Astrocyte (in vitro differentiated cells and primary cell): Measurements from ENCODE around the gene CELF2. TPM values are rescaled to one million over a fixed set of nuclear protein-coding genes. Genes with fewer than 3 reads are reported as not detected.

Experiments
- DNase-seq: peaks from one replicate; pipeline ENCODE4 v3.0.0-alpha.2; 2010; ENCODE audit warnings: low read depth
- FAIRE-seq: peaks from 2 replicates; lab custom pipeline; 2011; peaks lifted over from hg19 to GRCh38; lab: Jason Lieb, UNC
- H2AFZ ChIP-seq: 2 replicates; pipeline ENCODE4 v1.6.0; 2012; ENCODE audit warnings: low read depth, low read length, inconsistent platforms
- H3K27ac ChIP-seq: 2 replicates; pipeline ENCODE4 v1.5.1; 2011; ENCODE audit warnings: low read depth, low read length, inconsistent platforms
- H3K27me3 ChIP-seq: 2 replicates; pipeline ENCODE4 v1.6.0; 2011; ENCODE audit warnings: low read length, inconsistent platforms; ENCODE audit not compliant: insufficient read depth
- H3K36me3 ChIP-seq: 2 replicates; pipeline ENCODE4 v1.5.1; 2011; ENCODE audit warnings: low read length, inconsistent platforms; ENCODE audit not compliant: insufficient read depth
- H3K4me1 ChIP-seq: 2 replicates; pipeline ENCODE4 v1.5.1; 2011; ENCODE audit warnings: low read length, inconsistent platforms; ENCODE audit not compliant: insufficient read depth
- H3K4me2 ChIP-seq: 2 replicates; pipeline ENCODE4 v1.6.0; 2012; ENCODE audit warnings: low read length, inconsistent platforms
- H3K4me3 ChIP-seq: 2 replicates; pipeline ENCODE4 v1.5.1; 2011; ENCODE audit warnings: low read depth, mild to moderate bottlenecking, low read length, inconsistent platforms; ENCODE audit not compliant: insufficient read depth
- H3K79me2 ChIP-seq: 2 replicates; pipeline ENCODE4 v1.6.0; 2012; ENCODE audit warnings: mild to moderate bottlenecking, low read length, inconsistent platforms; ENCODE audit not compliant: insufficient read depth
- H3K9ac ChIP-seq: 2 replicates; pipeline ENCODE4 v1.6.0; 2012; ENCODE audit warnings: mild to moderate bottlenecking, low read length, inconsistent platforms
- H3K9me3 ChIP-seq: 2 replicates; pipeline ENCODE4 v1.5.1; 2012; ENCODE audit warnings: low read depth, mild to moderate bottlenecking, low read length, inconsistent platforms; ENCODE audit not compliant: insufficient read depth
- H4K20me1 ChIP-seq: 2 replicates; pipeline ENCODE4 v1.6.0; 2012; ENCODE audit warnings: low read length, inconsistent platforms; ENCODE audit not compliant: insufficient read depth
- H3K27ac Mint-ChIP-seq: one replicate; pipeline ENCODE4 v1.8.0; 2021; ENCODE audit warnings: mild to moderate bottlenecking, mixed read lengths; ENCODE audit not compliant: unreplicated experiment
- H3K27me3 Mint-ChIP-seq: one replicate; pipeline ENCODE4 v1.8.0; 2021; ENCODE audit warnings: low read depth, mixed read lengths; ENCODE audit not compliant: unreplicated experiment
- H3K36me3 Mint-ChIP-seq: one replicate; pipeline ENCODE4 v1.8.0; 2021; ENCODE audit warnings: low read depth, mixed read lengths; ENCODE audit not compliant: unreplicated experiment
- H3K4me1 Mint-ChIP-seq: one replicate; pipeline ENCODE4 v1.8.0; 2021; ENCODE audit warnings: low read depth, mixed read lengths; ENCODE audit not compliant: unreplicated experiment
- H3K4me3 Mint-ChIP-seq: one replicate; pipeline ENCODE4 v1.8.0; 2021; ENCODE audit warnings: mild to moderate bottlenecking, moderate library complexity, mixed read lengths; ENCODE audit not compliant: unreplicated experiment
- H3K9me3 Mint-ChIP-seq: one replicate; pipeline ENCODE4 v1.8.0; 2021; ENCODE audit warnings: mild to moderate bottlenecking, mixed read lengths; ENCODE audit not compliant: unreplicated experiment
- EZH2 ChIP-seq: IDR thresholded peaks from 2 replicates; pipeline ENCODE4 v1.6.1; 2012; ENCODE audit warnings: mild to moderate bottlenecking, low read length, inconsistent platforms; ENCODE audit not compliant: insufficient read depth
- total RNA-seq: library from RNA; stranded (reverse); gene quantifications from 2 replicates; pipeline ENCODE4 v1.2.1, GENCODE V29; 2021
- TF ChIP-seq, protein P1 (sequence below): IDR thresholded peaks from 2 replicates; pipeline ENCODE4 v1.5.1; 2011; ENCODE audit warnings: low read depth, mild to moderate bottlenecking, inconsistent platforms, low read length, moderate library complexity; ENCODE audit not compliant: insufficient read depth

CELF2 gene
- total RNA-seq, 1 donor from 2014 or later: 76.1 TPM

DNA sequence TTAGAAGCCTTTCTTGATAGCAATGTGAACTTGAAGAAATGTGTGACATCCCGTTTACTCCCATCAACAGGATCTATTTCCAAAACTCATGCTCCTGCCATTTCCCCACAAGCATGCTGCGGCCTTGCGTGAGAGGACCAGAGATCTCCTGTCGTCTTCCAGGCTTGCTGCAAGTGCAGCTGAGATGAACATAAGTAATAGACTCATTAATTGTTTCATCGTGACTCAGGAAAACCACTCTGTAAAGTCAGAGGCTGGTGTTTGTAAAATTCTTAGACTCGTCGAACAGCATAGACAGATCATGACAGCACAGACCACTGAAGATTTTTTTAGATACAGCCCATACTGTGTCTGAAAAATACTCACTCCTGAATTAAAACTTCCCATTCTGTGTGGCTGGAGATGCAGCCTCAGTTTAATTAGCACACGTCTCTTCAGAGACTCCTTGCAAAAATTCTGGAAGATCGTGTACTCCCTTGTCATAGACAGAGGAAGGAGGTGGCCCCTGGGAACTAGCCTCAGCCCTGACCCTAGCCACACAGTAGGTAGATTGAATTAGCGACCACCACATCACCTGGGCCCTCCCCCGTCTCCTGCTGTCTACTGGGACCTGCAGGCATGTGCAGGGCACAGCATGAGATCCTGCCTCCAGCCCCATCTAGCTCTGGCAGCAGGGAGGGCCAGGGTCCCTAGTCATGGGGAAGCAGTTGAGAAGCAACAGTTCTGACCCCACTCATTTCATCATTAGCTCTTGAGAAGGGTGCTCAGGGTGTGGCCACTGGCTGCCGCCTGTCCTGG, 226.0 kb downstream of the CELF2 start:
- H3K4me1 ChIP-seq: peaks cover 7% of the 10 kb centered on the region
- no peaks in the 10 kb centered on the region for H4K20me1 ChIP-seq
- no peaks in the 10 kb centered on the region for H3K79me2 ChIP-seq
- H3K36me3 ChIP-seq: no peaks in the 10 kb centered on the region
- Mint-ChIP-seq H3K9me3 (no peaks in the 10 kb centered on the region), H3K36me3 (peaks cover 2% of the 10 kb centered on the region), H3K27ac (no peak overlapping the region), H3K4me1 (peaks cover 12% of the 10 kb centered on the region), H3K27me3 (no peaks in the 10 kb centered on the region), H3K4me3 (no peak overlapping the region)
- H3K9ac ChIP-seq: no peak overlapping the region
- H3K4me2 ChIP-seq: no peak overlapping the region
- no peaks in the 10 kb centered on the region for H3K27me3 ChIP-seq
- H2AFZ ChIP-seq: no peak overlapping the region
- peak overlapping the region; percentile 25 for H3K27ac ChIP-seq
- no peak overlapping the region for H3K4me3 ChIP-seq
- H3K9me3 ChIP-seq: no peaks in the 10 kb centered on the region
- FAIRE-seq: no peak
- no peak for TF ChIP-seq EZH2
- TF ChIP-seq, protein P1, sequence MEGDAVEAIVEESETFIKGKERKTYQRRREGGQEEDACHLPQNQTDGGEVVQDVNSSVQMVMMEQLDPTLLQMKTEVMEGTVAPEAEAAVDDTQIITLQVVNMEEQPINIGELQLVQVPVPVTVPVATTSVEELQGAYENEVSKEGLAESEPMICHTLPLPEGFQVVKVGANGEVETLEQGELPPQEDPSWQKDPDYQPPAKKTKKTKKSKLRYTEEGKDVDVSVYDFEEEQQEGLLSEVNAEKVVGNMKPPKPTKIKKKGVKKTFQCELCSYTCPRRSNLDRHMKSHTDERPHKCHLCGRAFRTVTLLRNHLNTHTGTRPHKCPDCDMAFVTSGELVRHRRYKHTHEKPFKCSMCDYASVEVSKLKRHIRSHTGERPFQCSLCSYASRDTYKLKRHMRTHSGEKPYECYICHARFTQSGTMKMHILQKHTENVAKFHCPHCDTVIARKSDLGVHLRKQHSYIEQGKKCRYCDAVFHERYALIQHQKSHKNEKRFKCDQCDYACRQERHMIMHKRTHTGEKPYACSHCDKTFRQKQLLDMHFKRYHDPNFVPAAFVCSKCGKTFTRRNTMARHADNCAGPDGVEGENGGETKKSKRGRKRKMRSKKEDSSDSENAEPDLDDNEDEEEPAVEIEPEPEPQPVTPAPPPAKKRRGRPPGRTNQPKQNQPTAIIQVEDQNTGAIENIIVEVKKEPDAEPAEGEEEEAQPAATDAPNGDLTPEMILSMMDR: no peak
- peak; percentile 71 for DNase-seq

DNA sequence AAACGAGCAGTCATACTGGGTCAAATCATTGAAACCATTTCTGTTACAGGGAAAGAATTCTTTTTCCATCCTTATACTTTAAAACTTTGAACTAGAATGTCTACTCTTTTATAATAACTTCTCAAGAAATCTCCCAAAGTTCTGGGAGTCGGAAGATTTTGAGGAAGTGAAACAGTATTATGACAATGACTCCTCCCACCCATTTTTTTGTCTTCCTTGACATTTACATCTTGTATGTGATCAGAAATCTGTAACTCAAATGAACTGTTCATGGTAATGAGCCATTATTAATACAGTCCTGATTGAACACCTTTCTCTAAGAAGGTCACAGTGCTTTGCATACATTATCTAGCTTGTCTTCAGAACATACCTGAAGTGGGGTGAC, 227.4 kb downstream of the CELF2 start:
- DNase-seq (no peak), FAIRE-seq (no peak)
- no peaks in the 10 kb centered on the region for H3K79me2 ChIP-seq
- no peak overlapping the region for H3K4me3 ChIP-seq
- H3K9me3 ChIP-seq: no peaks in the 10 kb centered on the region
- no peak overlapping the region for H3K4me2 ChIP-seq
- no peak overlapping the region for H3K27ac Mint-ChIP-seq
- no peak overlapping the region for H3K27ac ChIP-seq
- TF ChIP-seq, protein P1: no peak
- TF ChIP-seq EZH2: no peak
- H3K27me3 Mint-ChIP-seq: no peaks in the 10 kb centered on the region
- no peaks in the 10 kb centered on the region for H3K9me3 Mint-ChIP-seq
- no peak overlapping the region for H3K4me3 Mint-ChIP-seq
- peaks cover 18% of the 10 kb centered on the region for H3K4me1 Mint-ChIP-seq
- no peak overlapping the region for H2AFZ ChIP-seq
- H3K36me3 Mint-ChIP-seq: peaks cover 2% of the 10 kb centered on the region
- no peaks in the 10 kb centered on the region for H4K20me1 ChIP-seq
- H3K9ac ChIP-seq: no peak overlapping the region
- H3K4me1 ChIP-seq: peaks cover 7% of the 10 kb centered on the region
- H3K36me3 ChIP-seq: no peaks in the 10 kb centered on the region
- no peaks in the 10 kb centered on the region for H3K27me3 ChIP-seq

DNA sequence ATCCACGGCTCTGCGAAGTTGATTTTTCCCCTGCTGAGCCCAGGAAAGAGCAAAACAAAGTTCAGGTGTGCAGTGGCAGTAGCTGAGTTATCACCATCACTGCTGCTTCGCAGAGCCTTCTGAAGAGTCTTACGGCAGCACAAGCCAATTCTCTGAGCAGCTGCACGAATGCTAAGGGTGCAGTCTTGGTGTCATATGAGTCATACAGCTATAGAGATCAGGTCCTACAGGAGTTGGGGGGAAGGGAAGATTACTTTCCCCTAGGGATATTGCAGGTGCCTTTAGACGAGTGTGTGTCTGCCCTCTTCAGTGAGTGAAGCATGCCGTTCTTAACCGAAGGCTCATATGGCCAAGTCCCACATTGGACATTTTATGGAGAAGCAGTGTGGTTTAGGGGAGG, 227.8 kb downstream of the CELF2 start:
- H3K36me3 Mint-ChIP-seq: peaks cover 2% of the 10 kb centered on the region

More for the DNA sequence above, 227.8 kb downstream of the CELF2 start:
- peaks cover 18% of the 10 kb centered on the region for H3K4me1 Mint-ChIP-seq
- FAIRE-seq: no peak
- no peaks in the 10 kb centered on the region for H3K79me2 ChIP-seq
- no peak overlapping the region for H3K4me3 Mint-ChIP-seq
- no peak overlapping the region for H3K27ac ChIP-seq
- H4K20me1 ChIP-seq: no peaks in the 10 kb centered on the region
- H3K36me3 ChIP-seq: no peaks in the 10 kb centered on the region
- no peak overlapping the region for H3K27ac Mint-ChIP-seq
- no peaks in the 10 kb centered on the region for H3K27me3 Mint-ChIP-seq
- no peak overlapping the region for H3K9ac ChIP-seq
- H3K27me3 ChIP-seq: no peaks in the 10 kb centered on the region
- peak; percentile 5 for DNase-seq
- no peaks in the 10 kb centered on the region for H3K9me3 ChIP-seq
- TF ChIP-seq, protein P1: no peak
- no peak for TF ChIP-seq EZH2
- no peak overlapping the region for H2AFZ ChIP-seq
- H3K4me3 ChIP-seq: no peak overlapping the region
- no peaks in the 10 kb centered on the region for H3K9me3 Mint-ChIP-seq
- peaks cover 7% of the 10 kb centered on the region for H3K4me1 ChIP-seq
- H3K4me2 ChIP-seq: no peak overlapping the region
